ENCODE measurements around the gene TULP3. TPM values are rescaled to one million over a fixed set of nuclear protein-coding genes. Genes with fewer than 3 reads are reported as not detected.
"Not testable (repeated sequence)": the region's sequence is repeated elsewhere in the genome, so short reads cannot be mapped to it uniquely, and the experiment has no call there.

The TULP3 gene
- total RNA-seq, 1 donor from 2014 or later: 6.8 TPM

DNA sequence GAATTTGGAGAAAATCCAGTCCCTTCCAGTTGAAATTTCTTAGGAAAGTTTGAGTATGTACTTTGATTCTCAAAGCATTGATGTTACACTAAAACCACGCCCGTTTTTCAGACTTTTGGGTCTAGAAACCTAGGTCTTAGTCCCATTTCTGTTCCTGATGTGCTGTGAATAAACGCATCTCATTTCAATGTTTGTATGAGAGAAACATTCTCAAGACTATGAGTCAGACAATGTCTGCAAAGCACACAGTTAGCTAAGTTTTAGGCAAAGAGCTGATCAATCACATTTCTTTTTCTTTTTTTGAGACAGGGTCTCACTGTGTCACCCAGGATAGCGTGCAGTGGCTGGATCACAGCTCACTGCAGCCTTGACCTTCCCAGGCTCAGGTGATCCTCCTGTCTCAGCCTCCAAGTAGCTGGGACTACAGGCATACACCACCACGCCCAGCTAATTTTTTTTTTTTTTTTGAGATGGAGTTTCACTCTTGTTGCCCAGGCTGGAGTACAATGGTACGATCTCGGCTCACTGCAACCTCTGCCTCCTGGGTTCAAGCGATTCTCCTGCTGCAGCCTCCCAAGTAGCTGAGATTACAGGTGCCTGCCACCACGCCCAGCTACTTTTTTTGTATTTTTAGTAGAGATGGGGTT lies 21.6 kb upstream of the TULP3 start:
- intact Hi-C loops (cut with DNase I); ATAC-seq; DNase-seq (ENCODE audit: missing footprints): not testable (repeated sequence)

DNA sequence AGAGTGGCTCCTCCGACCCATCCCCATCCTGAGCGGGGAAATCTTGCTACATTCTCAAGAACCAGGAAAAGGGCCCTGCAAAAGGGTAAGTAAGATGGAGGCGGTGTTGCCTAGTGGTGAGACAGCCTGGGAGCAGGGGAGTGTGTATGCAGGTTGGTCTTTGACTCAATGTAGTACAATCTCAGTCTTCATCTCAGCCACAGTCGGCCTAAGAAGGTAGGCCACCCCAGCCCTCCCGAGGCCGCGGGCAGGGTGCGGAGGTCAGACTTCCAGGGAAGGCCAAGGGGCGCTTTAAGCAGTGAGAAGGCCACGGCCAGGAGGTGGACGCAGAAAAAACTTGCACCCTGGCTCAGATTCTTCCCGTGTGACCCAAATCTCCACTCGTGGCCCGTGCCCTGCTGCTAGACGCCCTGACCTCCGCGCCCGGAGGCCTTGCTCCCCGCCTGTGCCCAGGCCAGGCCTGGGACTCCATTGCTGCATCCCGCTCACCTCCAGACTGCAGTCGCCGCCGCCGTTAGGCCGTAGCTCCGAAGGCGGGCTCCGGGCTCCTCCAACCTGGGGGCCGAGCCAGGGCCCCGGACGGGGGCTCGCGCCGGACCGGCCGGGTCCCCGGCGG lies 14.2 kb upstream of the TULP3 start:
- DNase-seq (ENCODE audit: missing footprints) (no peak), ATAC-seq (no peak)
- intact Hi-C loops (cut with DNase I): no loop called here

DNA sequence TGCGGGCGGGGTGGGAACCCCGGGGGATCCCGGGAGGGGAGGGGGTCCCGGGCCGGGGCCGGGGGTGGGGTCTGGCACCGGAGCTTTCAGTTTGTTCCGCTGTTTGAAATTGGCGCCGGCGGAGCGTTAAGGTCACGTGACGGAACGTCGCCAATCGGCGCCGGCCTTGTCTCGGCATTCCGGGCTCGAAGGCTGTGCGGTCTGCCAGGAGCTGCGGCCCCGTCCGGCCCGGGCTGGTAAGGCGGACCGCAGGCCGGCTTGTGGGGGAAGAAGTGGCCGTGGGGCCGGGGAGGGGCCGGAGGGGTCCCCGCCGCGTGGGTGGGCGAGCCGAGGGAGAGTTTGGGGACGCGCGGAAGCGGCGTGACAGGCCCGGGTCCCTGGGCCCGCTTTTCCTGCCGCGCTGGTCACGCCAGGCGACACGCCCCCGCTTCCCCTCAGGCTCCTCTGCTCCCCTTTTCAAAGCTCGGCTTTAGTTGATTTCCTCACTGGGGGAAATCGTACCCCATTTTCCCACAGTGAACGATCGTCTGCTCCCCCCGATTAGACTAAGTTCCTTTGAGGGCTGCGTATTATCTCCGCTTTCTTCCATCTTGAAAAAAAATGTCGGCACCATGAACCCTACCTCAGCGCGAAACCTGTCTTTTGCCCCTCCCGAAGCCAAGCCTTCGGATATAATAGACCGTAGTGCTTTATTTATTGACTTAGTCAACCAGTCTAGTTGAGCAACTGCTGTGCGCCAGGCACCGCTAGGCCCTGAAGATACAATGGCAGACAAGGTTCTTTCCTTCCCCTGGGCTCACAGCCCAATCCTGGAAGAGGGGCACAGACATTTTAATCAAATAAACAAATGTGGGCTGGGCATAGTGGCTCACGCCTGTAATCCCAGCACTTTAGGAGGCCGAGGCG lies 13.4 kb upstream of the TULP3 start, which contains the start of the genes FOXM1 and RHNO1:
Gene FOXM1, minus strand, starts transcription at position 128 of the 906 bp plus-strand sequence. CDS start 2,696 bp downstream, outside the sequence.
Gene RHNO1, plus strand, starts transcription at position 177 of the 906 bp plus-strand sequence. CDS start 8,144 bp downstream, outside the sequence.
- ATAC-seq: peak; percentile 96
- intact Hi-C loops (cut with DNase I): no loop called here
- DNase-seq (ENCODE audit: missing footprints): peak; percentile 95

DNA sequence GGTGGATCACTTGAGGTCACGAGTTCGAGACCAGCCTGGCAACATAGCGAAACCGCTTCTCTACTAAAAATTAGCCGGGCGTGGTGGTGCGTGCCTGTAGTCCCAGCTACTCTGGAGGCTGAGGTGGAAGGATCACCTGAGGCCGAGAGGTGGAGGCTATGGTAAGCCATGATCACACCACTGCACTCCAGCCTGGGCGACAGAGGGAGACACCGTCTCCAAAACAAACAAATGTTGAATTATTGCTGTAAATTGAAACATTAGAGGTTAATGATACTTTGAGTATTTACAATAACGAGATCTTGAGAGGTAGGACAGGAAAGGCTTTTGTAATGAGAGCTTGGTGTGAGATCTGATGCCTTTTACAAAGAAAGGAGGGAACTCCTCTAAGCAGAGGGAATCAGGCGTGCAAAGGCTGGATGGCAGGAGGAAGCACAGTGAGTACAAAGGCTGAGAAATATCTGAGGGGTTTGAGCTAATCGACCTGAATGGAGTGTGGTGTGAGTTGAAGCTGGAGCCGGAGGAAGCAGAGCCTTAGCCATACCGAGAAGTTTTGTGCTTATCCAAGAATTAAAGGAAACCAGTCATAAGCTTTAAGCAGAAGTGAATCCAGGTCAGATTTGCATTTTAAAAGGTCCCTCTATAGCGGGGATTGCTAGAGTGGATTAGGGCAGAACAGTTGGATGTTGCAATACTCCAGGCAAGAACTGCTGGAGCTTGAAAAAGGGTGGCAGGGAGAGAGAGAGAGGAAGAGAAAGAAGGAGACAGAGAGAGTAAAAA lies 12.5 kb upstream of the TULP3 start:
- ATAC-seq (no peak), DNase-seq (ENCODE audit: missing footprints) (no peak)
- intact Hi-C loops (cut with DNase I): no loop called here

DNA sequence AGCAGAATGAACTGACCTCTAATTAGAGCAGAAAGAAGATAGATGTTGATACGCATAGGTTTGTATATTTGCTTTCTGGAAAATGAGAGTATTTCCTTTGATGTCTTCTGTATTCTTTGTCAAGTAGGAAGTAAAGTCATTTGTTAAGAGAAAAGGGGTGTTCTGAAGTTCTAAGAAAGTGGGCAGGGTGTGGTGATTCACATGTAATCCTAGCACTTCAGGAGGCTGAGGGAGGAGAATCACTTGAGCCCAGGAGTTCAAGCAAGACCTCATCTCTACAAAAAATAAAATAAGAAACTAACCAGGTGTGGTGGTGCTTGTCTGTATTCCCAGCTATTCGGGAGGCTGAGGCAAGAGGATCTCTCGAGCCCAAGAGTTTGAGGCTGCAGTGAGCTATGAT lies 10.8 kb upstream of the TULP3 start:
- intact Hi-C loops (cut with DNase I): no loop called here
- DNase-seq (ENCODE audit: missing footprints) (no peak), ATAC-seq (no peak)

DNA sequence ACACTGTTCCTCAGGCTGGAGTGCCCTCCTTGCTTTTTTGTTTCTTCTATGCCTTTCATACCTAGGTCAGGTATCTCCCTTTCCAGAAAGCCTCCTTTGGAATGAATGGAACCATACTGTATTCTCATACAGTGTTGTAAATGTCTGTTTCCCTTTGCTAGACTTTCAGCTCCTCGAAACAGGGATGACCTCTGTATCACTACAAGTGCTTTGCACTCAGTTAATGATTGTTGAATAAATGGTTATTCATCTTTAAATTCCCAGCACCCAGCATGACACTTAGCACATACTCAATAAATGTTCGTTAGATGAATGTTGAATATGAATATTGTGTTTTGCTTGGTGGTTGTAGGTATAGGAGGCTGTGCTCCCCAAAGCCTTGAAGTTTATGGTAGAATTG lies 5.9 kb upstream of the TULP3 start:
- DNase-seq (ENCODE audit: missing footprints) (no peak), ATAC-seq (no peak)
- intact Hi-C loops (cut with DNase I): loop anchor here (5.0 kb wide), 1 partner anchor 57 kb away; no protein-coding TSS in a partner anchor

DNA sequence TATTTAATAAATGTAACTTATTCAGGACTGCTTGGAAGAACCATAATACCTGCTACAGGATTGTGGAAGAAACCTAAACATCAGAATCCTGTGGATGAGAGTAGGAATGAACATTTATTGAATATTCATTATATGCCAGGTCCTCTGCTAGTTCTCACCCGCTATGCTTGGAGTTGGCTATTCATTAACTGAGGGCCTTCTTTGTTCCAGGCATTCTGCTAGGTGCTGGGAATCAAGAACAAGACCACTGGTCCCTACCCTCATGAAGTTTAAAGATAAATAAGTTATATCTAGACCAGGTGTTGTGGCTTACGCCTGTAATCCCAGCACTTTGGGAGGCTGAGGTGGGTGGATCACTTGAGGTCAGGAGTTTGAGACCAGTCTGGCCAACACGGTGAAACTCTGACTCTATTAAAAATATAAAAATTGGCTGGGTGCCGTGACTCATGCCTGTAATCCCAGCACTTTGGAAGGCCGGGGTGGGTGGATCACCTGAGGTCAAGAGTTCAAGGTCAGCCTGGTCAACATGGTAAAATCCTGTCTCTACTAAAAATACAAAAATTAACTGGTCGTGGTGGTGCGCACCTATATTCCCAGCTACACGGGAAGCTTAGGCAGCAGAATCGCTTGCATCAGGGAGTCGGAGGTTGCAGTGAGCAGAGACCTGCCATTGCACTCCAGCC lies 3.8 kb upstream of the TULP3 start:
- ATAC-seq (no peak), DNase-seq (ENCODE audit: missing footprints) (no peak)
- intact Hi-C loops (cut with DNase I): loop anchor here (5.0 kb wide), 1 partner anchor 55 kb away; no protein-coding TSS in a partner anchor

DNA sequence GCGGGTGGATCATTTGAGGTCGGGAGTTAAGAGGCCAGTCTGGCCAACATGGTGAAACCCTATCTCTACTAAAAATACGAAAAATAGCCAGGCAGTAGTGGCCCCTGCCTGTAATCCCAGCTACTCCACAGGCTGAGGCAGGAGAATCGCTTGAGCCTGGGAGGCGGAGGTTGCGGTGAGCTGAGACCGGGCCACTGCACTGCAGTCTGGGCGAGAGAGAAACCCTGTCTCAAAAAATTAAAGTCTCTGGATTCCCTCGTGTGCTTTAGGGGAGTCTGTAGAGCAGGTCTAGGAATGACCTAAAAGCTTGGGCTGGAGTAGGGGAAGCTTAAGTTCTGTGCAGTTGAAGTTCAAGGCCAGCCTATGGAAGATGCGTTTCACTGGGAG lies 697 bp upstream of the TULP3 start:
- DNase-seq (ENCODE audit: missing footprints) (no peak), ATAC-seq (no peak)
- intact Hi-C loops (cut with DNase I): loop anchor here (2.0 to 5.0 kb wide), 2 partner anchors 67 to 147 kb away; partner anchors contain the start of gene TEAD4

DNA sequence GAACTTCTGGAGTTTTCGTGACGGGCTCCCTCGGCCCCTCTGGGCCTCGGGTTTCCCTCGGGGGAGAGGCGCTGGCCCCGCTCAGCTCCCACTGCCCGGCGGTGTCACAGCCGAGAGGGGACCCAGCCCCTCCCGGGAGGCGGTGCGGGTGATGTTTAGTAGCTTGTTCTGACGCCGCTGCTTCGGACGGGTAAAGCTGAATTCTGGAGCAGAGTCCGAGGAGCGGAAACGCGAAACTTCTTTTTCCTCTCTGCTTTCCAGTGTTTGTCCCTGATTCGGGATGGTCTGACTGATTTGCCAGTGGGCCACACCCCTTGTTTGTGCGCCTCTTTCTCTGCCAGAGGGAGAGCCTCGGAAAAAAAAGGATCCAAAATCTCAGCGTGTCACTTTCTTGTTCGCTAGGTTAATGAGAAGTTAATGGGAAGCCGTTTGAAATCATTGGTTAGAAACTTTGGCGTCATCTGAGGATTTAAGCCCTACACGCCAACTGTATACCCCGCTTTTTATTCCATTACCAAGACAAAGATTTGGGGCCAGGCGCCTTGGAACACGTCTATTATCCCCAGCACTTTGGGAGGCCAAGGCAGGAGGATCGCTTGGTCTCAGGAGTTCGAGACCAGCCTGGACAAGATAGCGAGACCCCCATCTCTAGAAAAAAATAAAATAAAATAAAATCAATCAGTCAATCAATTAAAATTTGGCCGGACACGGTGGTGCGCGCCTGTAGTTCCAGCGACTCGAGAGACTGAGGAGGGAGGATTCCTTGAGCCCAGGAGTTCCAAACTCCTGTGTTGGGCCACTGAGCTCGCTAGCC lies 756 bp downstream of the TULP3 start:
- DNase-seq (ENCODE audit: missing footprints): peak; percentile 75
- intact Hi-C loops (cut with DNase I): loop anchor here (2.0 to 5.0 kb wide), 2 partner anchors 66 to 145 kb away; partner anchors contain the start of gene TEAD4
- ATAC-seq: peak; percentile 35

DNA sequence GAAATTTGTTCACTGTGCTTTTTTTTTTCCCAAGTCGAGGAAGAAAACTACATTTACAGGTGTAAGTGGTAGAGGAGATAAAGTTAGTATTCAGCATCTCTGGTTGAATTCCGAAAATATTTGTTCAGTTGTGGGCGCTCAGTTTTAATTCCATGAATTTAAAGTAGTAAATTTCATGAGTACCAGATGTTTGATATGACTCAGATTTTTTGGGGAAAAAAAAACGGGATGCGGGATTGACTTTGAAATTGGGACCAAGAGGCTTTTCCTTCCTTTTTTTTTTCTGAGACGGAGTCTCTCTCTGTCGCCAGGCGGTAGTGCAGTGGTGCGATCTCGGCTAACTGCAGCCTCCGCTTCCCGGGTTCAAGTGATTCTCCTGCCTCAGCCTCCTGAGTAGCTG lies 1.6 kb downstream of the TULP3 start:
- intact Hi-C loops (cut with DNase I): loop anchor here (5.0 kb wide), 1 partner anchor 65 kb away; the partner anchor contains the start of gene TEAD4
- ATAC-seq (no peak), DNase-seq (ENCODE audit: missing footprints) (no peak)

DNA sequence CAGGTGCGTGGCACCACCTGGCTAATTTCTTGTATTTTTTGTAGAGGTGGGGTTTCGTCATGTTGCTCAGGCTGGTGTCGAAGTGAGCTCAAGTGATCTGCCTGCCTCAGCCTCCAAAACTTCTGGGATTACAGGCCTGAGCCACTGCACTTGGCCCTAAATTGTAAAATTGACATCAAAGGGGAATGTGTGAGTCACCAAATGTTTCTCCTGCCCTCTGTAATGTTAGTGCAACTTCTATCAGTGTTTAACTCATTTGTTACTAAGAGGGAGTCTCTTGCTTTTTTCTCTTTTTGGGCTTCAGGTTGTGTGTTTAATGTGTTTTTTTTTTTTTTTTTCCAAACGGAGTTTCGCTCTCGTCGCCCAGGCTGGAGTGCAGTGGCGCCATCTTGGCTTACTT lies 2.3 kb downstream of the TULP3 start:
- DNase-seq (ENCODE audit: missing footprints) (no peak), ATAC-seq (no peak)
- intact Hi-C loops (cut with DNase I): loop anchor here (5.0 kb wide), 1 partner anchor 64 kb away; the partner anchor contains the start of gene TEAD4

DNA sequence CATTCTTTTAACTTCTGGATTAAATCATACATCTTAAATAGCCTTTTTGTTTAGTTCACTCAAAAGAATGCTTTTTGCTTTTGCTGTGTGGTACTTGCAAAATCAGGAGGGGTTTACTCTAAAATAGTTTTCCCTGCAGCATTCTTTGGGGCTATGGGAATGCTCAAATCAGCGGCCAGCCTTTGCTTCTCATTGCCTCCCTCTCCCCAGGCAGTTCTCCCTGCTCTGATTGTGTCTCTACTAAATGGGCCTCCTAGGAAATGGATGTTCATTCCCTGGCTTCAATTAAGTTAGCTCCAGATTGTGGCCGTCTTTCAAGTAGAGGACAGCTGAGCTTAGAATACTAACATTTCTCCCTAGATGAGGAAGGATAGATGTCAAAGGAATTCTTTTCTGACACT lies 4.4 kb downstream of the TULP3 start:
- intact Hi-C loops (cut with DNase I): no loop called here
- DNase-seq (ENCODE audit: missing footprints) (no peak), ATAC-seq (no peak)

DNA sequence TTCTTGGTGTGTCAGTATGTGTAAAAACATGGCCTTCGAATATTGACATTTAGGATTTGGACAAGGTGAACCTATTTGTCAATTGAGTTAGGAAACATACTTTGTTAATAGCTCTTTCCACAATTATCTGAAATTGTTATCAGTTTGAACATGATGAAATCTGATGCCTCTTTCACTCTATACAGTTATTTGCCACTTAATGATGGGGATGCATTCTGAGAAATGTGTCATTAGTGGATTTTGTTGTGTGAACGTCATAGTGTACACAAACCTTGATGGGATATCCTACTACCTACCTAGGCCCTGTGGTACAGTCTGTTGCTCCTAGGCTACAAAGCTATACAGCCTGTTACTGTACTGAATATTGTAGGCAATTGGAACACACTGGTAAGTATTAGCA lies 4.8 kb downstream of the TULP3 start:
- ATAC-seq (no peak), DNase-seq (ENCODE audit: missing footprints) (no peak)
- intact Hi-C loops (cut with DNase I): no loop called here

DNA sequence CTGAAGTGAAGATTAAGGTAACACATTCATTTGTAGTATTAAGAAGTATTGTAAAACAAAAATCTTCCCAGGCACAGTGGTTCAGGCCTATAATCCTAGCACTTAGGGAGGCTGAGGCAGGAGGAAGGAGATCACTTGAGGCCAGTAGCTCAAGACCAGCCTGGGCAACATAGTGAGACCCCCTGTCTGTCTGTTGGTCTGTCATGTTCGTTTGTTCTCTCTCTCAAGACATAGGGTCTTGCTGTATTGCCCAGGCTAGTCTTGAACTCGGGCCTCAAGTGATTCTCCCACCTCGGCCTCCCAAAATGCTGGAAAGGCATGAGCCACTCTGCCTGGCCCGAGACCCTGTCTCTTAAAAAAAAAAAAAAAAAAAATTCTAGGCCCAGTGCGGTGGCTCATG lies 6.7 kb downstream of the TULP3 start:
- ATAC-seq (no peak), DNase-seq (ENCODE audit: missing footprints) (no peak)
- intact Hi-C loops (cut with DNase I): no loop called here

DNA sequence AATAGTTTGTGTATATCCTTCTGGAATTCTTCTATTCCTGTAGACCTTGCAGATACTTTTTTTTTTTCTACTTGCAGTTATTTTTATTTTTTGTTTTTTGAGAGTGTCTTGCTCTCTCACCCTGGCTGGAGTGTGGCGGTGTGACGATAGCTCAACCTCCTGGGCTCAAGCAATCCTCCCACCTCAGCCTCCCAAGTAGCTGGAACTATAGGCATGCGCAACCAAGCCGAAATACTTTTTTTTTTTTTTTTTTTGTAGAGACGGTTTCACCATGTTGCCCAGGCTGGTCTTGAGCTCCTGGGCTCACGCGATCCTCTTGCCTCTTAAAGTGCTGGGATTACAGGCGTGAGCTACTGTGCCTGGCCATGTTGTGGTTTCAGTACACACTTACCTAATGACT lies 10.0 kb downstream of the TULP3 start:
- no peak for ATAC-seq
- intact Hi-C loops (cut with DNase I): no loop called here
- no peak for DNase-seq (ENCODE audit: missing footprints)

DNA sequence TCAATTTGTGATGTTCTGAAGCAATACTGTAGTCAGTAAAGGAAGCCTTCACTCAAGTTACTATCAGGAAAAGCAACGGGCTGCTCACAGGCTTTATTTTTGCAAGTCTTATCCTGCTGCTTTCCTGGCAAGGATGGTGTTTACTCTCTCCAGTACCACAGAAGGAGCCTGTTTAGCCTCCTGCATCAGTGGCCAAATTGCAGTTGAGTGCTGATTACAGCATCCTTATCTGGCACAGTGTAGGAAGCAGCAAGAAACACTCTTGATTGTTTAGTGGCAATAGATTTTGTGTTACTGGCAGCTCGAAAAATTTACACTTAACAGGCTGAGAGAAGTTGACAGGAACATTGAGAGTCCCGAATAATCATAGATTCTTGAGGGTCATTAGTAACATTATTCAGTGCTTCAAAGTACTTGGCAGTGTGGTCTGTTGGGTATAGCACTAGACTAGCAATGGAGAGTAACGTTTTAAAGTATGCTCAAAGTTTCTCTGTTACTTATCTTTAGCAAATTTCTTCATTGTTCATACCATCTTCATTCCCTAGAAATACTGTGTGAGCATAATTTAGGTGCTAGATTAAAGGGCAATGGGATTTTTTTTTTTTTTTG lies 11.7 kb downstream of the TULP3 start:
- ATAC-seq: peak; percentile 98
- no peak for DNase-seq (ENCODE audit: missing footprints)
- intact Hi-C loops (cut with DNase I): no loop called here

DNA sequence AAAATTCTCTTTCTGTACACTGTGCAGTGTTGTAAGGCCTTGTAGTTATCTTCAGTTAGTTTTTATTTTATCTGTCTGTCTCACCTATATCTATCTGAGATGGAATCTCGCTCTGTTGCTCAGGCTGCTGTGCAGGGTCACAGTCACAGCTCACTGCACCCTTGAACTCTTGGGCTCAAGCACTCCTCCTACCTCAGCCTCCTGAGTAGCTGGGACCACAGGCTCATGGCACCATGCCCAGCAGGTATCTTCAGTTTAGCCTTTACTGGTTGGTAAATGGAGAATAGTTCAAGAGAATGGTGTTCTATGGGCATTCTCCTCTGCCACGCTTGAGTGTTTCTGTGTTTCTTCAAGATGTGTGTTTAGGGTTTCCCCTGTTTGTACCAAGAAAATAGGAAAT lies 13.6 kb downstream of the TULP3 start:
- no peak for ATAC-seq
- DNase-seq (ENCODE audit: missing footprints): no peak
- intact Hi-C loops (cut with DNase I): no loop called here
